CD8-positive, alpha-beta memory T cell (primary cell): ENCODE data around the gene ZNF552. TPM values are rescaled to one million over a fixed set of nuclear protein-coding genes. Genes with fewer than 3 reads are reported as not detected.
"Not testable (repeated sequence)": the region's sequence is repeated elsewhere in the genome, so short reads cannot be mapped to it uniquely, and the experiment has no call there.

ENCODE experiments used
- CTCF ChIA-PET: fragments of 350-600 bp; sonication (Branson Sonifier 250); formaldehyde crosslinking; loops from one replicate; lab custom pipeline; 2021; ENCODE audit warnings: antibody characterized with exemption; lab: Charles Lee
- POLR2A ChIA-PET: fragments of 350-600 bp; sonication (Branson Sonifier 250); formaldehyde crosslinking; loops from one replicate; lab custom pipeline; 2021; ENCODE audit warnings: antibody characterized with exemption; lab: Charles Lee
- DNase-seq, 5 donors: peaks; one replicate each; pipeline versions ENCODE4 v3.0.0 to v3.0.0-alpha.2; 2020 to 2022; ENCODE audit warnings: mixed read lengths in 1 of 5
- H3K27ac ChIP-seq: one replicate; pipeline ENCODE4 v1.7.0; 2013; ENCODE audit warnings: low read depth, mild to moderate bottlenecking, low read length, moderate library complexity
- H3K27me3 ChIP-seq: 2 replicates; pipeline ENCODE4 v1.7.0; 2013; ENCODE audit warnings: low read length, mild to moderate bottlenecking; ENCODE audit not compliant: insufficient read depth, poor library complexity, severe bottlenecking
- H3K36me3 ChIP-seq: 2 replicates; pipeline ENCODE4 v1.7.0; 2013; ENCODE audit warnings: mild to moderate bottlenecking, low read length, moderate library complexity; ENCODE audit not compliant: insufficient read depth
- H3K4me1 ChIP-seq: 2 replicates; pipeline ENCODE4 v1.7.0; 2013; ENCODE audit warnings: mild to moderate bottlenecking, low read length, moderate library complexity; ENCODE audit not compliant: insufficient read depth
- H3K4me3 ChIP-seq: 2 replicates; pipeline ENCODE4 v1.7.0; 2013; ENCODE audit warnings: mild to moderate bottlenecking, low read length
- H3K9me3 ChIP-seq: 2 replicates; pipeline ENCODE4 v1.7.0; 2013; ENCODE audit warnings: mild to moderate bottlenecking, low read length
- H3K27ac Mint-ChIP-seq, 8 donors: one replicate each; pipeline ENCODE4 v1.8.0; 2020 to 2021; ENCODE audit warnings: mixed read lengths in 8 of 8, mild to moderate bottlenecking in 6 of 8, inconsistent platforms in 3 of 8, moderate library complexity in 3 of 8
- H3K27me3 Mint-ChIP-seq, 2 donors: one replicate each; pipeline ENCODE4 v1.8.0; 2020 to 2021; ENCODE audit warnings: mixed read lengths in 2 of 2, mild to moderate bottlenecking in 1 of 2, moderate library complexity in 1 of 2
- H3K36me3 Mint-ChIP-seq, 3 donors: one replicate each; pipeline ENCODE4 v1.8.0; 2020 to 2021; ENCODE audit warnings: mixed read lengths in 3 of 3, inconsistent platforms in 1 of 3, mild to moderate bottlenecking in 1 of 3
- H3K4me1 Mint-ChIP-seq, 3 donors: one replicate each; pipeline ENCODE4 v1.8.0; 2020 to 2021; ENCODE audit warnings: mixed read lengths in 3 of 3, inconsistent platforms in 1 of 3, mild to moderate bottlenecking in 1 of 3
- H3K4me3 Mint-ChIP-seq, 7 donors: one replicate each; pipeline ENCODE4 v1.8.0; 2020 to 2021; ENCODE audit warnings: mixed read lengths in 7 of 7, mild to moderate bottlenecking in 6 of 7, moderate library complexity in 4 of 7, inconsistent platforms in 2 of 7
- H3K9me3 Mint-ChIP-seq, 5 donors: one replicate each; pipeline ENCODE4 v1.8.0; 2020 to 2022; ENCODE audit warnings: mixed read lengths in 5 of 5, mild to moderate bottlenecking in 3 of 5, moderate library complexity in 2 of 5, inconsistent platforms in 1 of 5
- polyA plus RNA-seq: library from polyadenylated mRNA; unstranded; fragments of 300-500 nt; fragmentation: Illumina TruSeq; gene quantifications from one replicate; pipeline ENCODE4 v1.2.3, GENCODE V29; 2021
- total RNA-seq, 2 experiments: library from RNA; stranded (reverse); gene quantifications; one replicate each; pipeline ENCODE4 v1.2.3, GENCODE V29; 2021

ZNF552 gene
- total and polyA plus RNA-seq, 3 experiments from 2014 or later = 7.2 to 11.3 (median 10.6) TPM

- ChIA-PET CTCF (interaction anchor here (1.2 kb wide), 1 partner anchor 410 kb away, joined by 3 read pairs; no protein-coding TSS in a partner anchor), POLR2A (no interaction called here)
- Mint-ChIP-seq H3K27ac (peak overlapping the region in 1 of 8 donors; percentile 85), H3K27me3 (peaks cover 0 to 1% of the 10 kb centered on the region in 2 donors), H3K9me3 (no peaks in the 10 kb centered on the region), H3K4me1 (peaks cover 56 to 66% (median 65%) of the 10 kb centered on the region in 3 donors), H3K36me3 (peaks cover 0 to 34% (median 0%) of the 10 kb centered on the region in 3 donors), H3K4me3 (peak overlapping the region in 5 of 7 donors; percentile 27 to 93 (median 64))
- DNase-seq = no peak
- no peak overlapping the region for H3K27ac ChIP-seq
- no peaks in the 10 kb centered on the region for H3K9me3 ChIP-seq
- H3K4me3 ChIP-seq = no peak overlapping the region
- no peaks in the 10 kb centered on the region for H3K36me3 ChIP-seq
- no peaks in the 10 kb centered on the region for H3K27me3 ChIP-seq
- peaks cover 28% of the 10 kb centered on the region for H3K4me1 ChIP-seq
Observed at GRCh38 chr19:57817976-57818375, 3.3 kb upstream of the ZNF552 start.

GRCh38 chr19:57816652-57817051 lies 1.9 kb upstream of the ZNF552 start:
- peaks cover 37% of the 10 kb centered on the region for H3K4me1 ChIP-seq
- POLR2A ChIA-PET = no interaction called here
- Mint-ChIP-seq H3K4me3 (peak overlapping the region in 3 of 7 donors; percentile 16 to 97 (median 58)), H3K9me3 (no peaks in the 10 kb centered on the region), H3K4me1 (peaks cover 55 to 66% (median 63%) of the 10 kb centered on the region in 3 donors), H3K27ac (peak overlapping the region in 2 of 8 donors; percentile 45 to 55), H3K27me3 (peaks cover 0 to 1% of the 10 kb centered on the region in 2 donors), H3K36me3 (peaks cover 4 to 32% (median 4%) of the 10 kb centered on the region in 3 donors)
- no peak overlapping the region for H3K27ac ChIP-seq
- no peak for DNase-seq
- no peak overlapping the region for H3K4me3 ChIP-seq
- no peaks in the 10 kb centered on the region for H3K27me3 ChIP-seq
- CTCF ChIA-PET = no interaction called here
- H3K36me3 ChIP-seq = no peaks in the 10 kb centered on the region
- no peaks in the 10 kb centered on the region for H3K9me3 ChIP-seq

- no peaks in the 10 kb centered on the region for H3K9me3 ChIP-seq
- peaks cover 47 to 58% (median 51%) of the 10 kb centered on the region in 3 donors for H3K4me1 Mint-ChIP-seq
- H3K4me3 ChIP-seq = peak overlapping the region; percentile 91
Observed at GRCh38 chr19:57815247-57816075, 748 bp upstream of the ZNF552 start.

GRCh38 chr19:57813919-57814504 lies 701 bp downstream of the ZNF552 start:
- peaks cover 8 to 35% (median 13%) of the 10 kb centered on the region in 3 donors for H3K36me3 Mint-ChIP-seq
- DNase-seq = no peak
- no peaks in the 10 kb centered on the region for H3K9me3 ChIP-seq
- H3K27me3 Mint-ChIP-seq = peaks cover 0 to 1% of the 10 kb centered on the region in 2 donors
- H3K9me3 Mint-ChIP-seq = no peaks in the 10 kb centered on the region
- H3K27ac Mint-ChIP-seq = peak overlapping the region; percentile 87 to 98 (median 95)
- peaks cover 35 to 59% (median 42%) of the 10 kb centered on the region in 3 donors for H3K4me1 Mint-ChIP-seq
- peak overlapping the region; percentile 91 for H3K4me3 ChIP-seq
- POLR2A ChIA-PET = interaction anchor here (0.6 to 1.4 kb wide), 2 partner anchors 28 to 132 kb away, joined by 3 to 4 read pairs; partner anchors contain the start of gene ZNF551
- H3K27ac ChIP-seq = peak overlapping the region; percentile 78
- H3K4me3 Mint-ChIP-seq = peak overlapping the region; percentile 94 to 98 (median 96)
- CTCF ChIA-PET = no interaction called here
- peaks cover 27% of the 10 kb centered on the region for H3K4me1 ChIP-seq
- no peaks in the 10 kb centered on the region for H3K36me3 ChIP-seq
- no peaks in the 10 kb centered on the region for H3K27me3 ChIP-seq

More at GRCh38 chr19:57815247-57816075, 748 bp upstream of the ZNF552 start:
- Mint-ChIP-seq H3K4me3 (peak overlapping the region; percentile 94 to 98 (median 96)), H3K27ac (peak overlapping the region; percentile 87 to 98 (median 95)), H3K27me3 (peaks cover 0 to 1% of the 10 kb centered on the region in 2 donors), H3K36me3 (peaks cover 4 to 30% (median 4%) of the 10 kb centered on the region in 3 donors), H3K9me3 (no peaks in the 10 kb centered on the region)
- Histone ChIP-seq H3K27ac (peak overlapping the region; percentile 78), H3K4me1 (peaks cover 33% of the 10 kb centered on the region), H3K36me3 (no peaks in the 10 kb centered on the region), H3K27me3 (no peaks in the 10 kb centered on the region)
- ChIA-PET CTCF (no interaction called here), POLR2A (interaction anchor here (0.9 to 1.4 kb wide), 4 partner anchors 46 to 134 kb away, joined by 3 to 6 read pairs (median 4); partner anchors contain the start of genes ZNF154, ZNF417, ZNF551 and ZNF586)
- DNase-seq = no peak

GRCh38 chr19:57812975-57813820 lies 1.5 kb downstream of the ZNF552 start:
- H3K27me3 Mint-ChIP-seq, H3K9me3 ChIP-seq, H3K4me3 ChIP-seq, H3K36me3 ChIP-seq, H3K27ac ChIP-seq, H3K9me3 Mint-ChIP-seq, H3K27me3 ChIP-seq, CTCF ChIA-PET, DNase-seq: not testable (repeated sequence)
- POLR2A ChIA-PET = interaction anchor here (1.4 kb wide), 1 partner anchor 131 kb away, joined by 4 read pairs; the partner anchor contains the start of gene ZNF551
- H3K4me1 Mint-ChIP-seq = peaks cover 32 to 53% (median 36%) of the 10 kb centered on the region in 3 donors
- peak overlapping the region in 7 of 8 donors; percentile 12 to 88 (median 77) for H3K27ac Mint-ChIP-seq
- peaks cover 27% of the 10 kb centered on the region for H3K4me1 ChIP-seq
- H3K36me3 Mint-ChIP-seq = peaks cover 10 to 41% (median 13%) of the 10 kb centered on the region in 3 donors
- H3K4me3 Mint-ChIP-seq = peak overlapping the region; percentile 72 to 97 (median 78)

- Histone ChIP-seq H3K27ac (no peak overlapping the region), H3K4me3 (no peak overlapping the region), H3K4me1 (peaks cover 27% of the 10 kb centered on the region), H3K36me3 (peaks cover 10% of the 10 kb centered on the region), H3K27me3 (no peaks in the 10 kb centered on the region), H3K9me3 (no peaks in the 10 kb centered on the region)
- Mint-ChIP-seq H3K9me3 (no peaks in the 10 kb centered on the region), H3K27me3 (peaks cover 0 to 1% of the 10 kb centered on the region in 2 donors), H3K4me3 (peak overlapping the region in 5 of 7 donors; percentile 7 to 78 (median 13)), H3K4me1 (peaks cover 32 to 59% (median 36%) of the 10 kb centered on the region in 3 donors), H3K36me3 (peaks cover 13 to 49% (median 18%) of the 10 kb centered on the region in 3 donors), H3K27ac (peak overlapping the region; percentile 12 to 85 (median 40))
- POLR2A ChIA-PET = no interaction called here
- DNase-seq = no peak
- CTCF ChIA-PET = no interaction called here
Observed at GRCh38 chr19:57812226-57812625, 2.5 kb downstream of the ZNF552 start.
